IPS-NIHi7 (cell line): ENCODE data around the gene MOV10L1.

Experiments
- DNase-seq: peaks from one replicate; pipeline ENCODE4 v3.0.0; 2012; ENCODE audit warnings: mixed read lengths; ENCODE audit errors: extremely low spot score

The MOV10L1 gene

GRCh38 chr22:50188356-50188755 is 98.5 kb downstream of the MOV10L1 start:
- no peak for DNase-seq

- no peak for DNase-seq
Measured at GRCh38 chr22:50189184-50189848, 99.5 kb downstream of the MOV10L1 start.

GRCh38 chr22:50189849-50190181 is 100.0 kb downstream of the MOV10L1 start:
- DNase-seq = no peak

- DNase-seq = peak; percentile 78
Measured at GRCh38 chr22:50190182-50190940, 100.6 kb downstream of the MOV10L1 start.

GRCh38 chr22:50190941-50191741 is 101.3 kb downstream of the MOV10L1 start:
- DNase-seq = no peak

- no peak for DNase-seq
Measured at GRCh38 chr22:50192436-50193204, 102.8 kb downstream of the MOV10L1 start.

- DNase-seq = no peak
Measured at GRCh38 chr22:50193621-50194020, 103.8 kb downstream of the MOV10L1 start.

GRCh38 chr22:50194037-50194805 is 104.4 kb downstream of the MOV10L1 start:
- no peak for DNase-seq

- DNase-seq = no peak
Measured at GRCh38 chr22:50196256-50196655, 106.5 kb downstream of the MOV10L1 start.

- DNase-seq = no peak
Measured at GRCh38 chr22:50197000-50197800, 107.4 kb downstream of the MOV10L1 start.

- no peak for DNase-seq
Measured at GRCh38 chr22:50197856-50198623, 108.2 kb downstream of the MOV10L1 start.

GRCh38 chr22:50198624-50199017 is 108.8 kb downstream of the MOV10L1 start:
- DNase-seq = no peak

GRCh38 chr22:50199251-50199721 is 109.5 kb downstream of the MOV10L1 start:
- DNase-seq = no peak

- peak; percentile 70 for DNase-seq
Measured at GRCh38 chr22:50199829-50200460, 110.1 kb downstream of the MOV10L1 start.

GRCh38 chr22:50200461-50201190 is 110.8 kb downstream of the MOV10L1 start, which contains the start of gene SELENOO:
Gene SELENOO (plus strand): TSS chr22:50201011. CDS start chr22:50201037, 26 bp downstream.
- peak; percentile 99 for DNase-seq

- DNase-seq = no peak
Measured at GRCh38 chr22:50201191-50202129, 111.7 kb downstream of the MOV10L1 start.

- no peak for DNase-seq
Measured at GRCh38 chr22:50202130-50202666, 112.4 kb downstream of the MOV10L1 start.
